IMR-90 (cell line): ENCODE data around the gene CLNS1A. TPM values are rescaled to one million over a fixed set of nuclear protein-coding genes. Genes with fewer than 3 reads are reported as not detected.
A peak's percentile ranks its signal among the peaks of the same experiment; 100 is the strongest.

Experiments
- ATAC-seq: fragments of 200-7000 bp; cut with Tn5 transposase; 2 replicates; pipeline ENCODE4 v1.9.1; 2020; ENCODE audit warnings: low read depth, mild to moderate bottlenecking, moderate library complexity
- BruUV-seq: library from RNA; stranded (reverse); fragments of 400-500 nt; replicated peaks from 2 replicates; lab custom pipeline; 2021; lab: Mats Ljungman, UMichigan
- CTCF ChIA-PET: fragments of 300-600 bp; formaldehyde crosslinking; extraction: SDS; loops from one replicate; lab custom pipeline; 2021; ENCODE audit warnings: antibody characterized with exemption; lab: Yijun Ruan, JAX
- POLR2A ChIA-PET: fragments of 300-600 bp; sonication (Branson Sonifier 250); formaldehyde crosslinking; loops from one replicate; lab custom pipeline; 2022; ENCODE audit warnings: antibody characterized with exemption; ENCODE audit not compliant: unreplicated experiment; lab: Charles Lee
- DNase-seq: peaks from one replicate; pipeline ENCODE4 v3.0.0; 2013
- H2AFZ ChIP-seq: replicated peaks from 2 replicates; pipeline ENCODE3; 2013; ENCODE audit warnings: low read length, mild to moderate bottlenecking; ENCODE audit not compliant: poor library complexity
- H2AK5ac ChIP-seq: 2 replicates; pipeline ENCODE4 v1.6.1; 2013; ENCODE audit warnings: low read depth, low read length, inconsistent platforms
- H2AK9ac ChIP-seq: replicated peaks from 2 replicates; pipeline ENCODE3; 2013; ENCODE audit warnings: mild to moderate bottlenecking, low read depth, low read length, moderate library complexity; ENCODE audit not compliant: poor library complexity
- H2BK120ac ChIP-seq: 2 replicates; pipeline ENCODE4 v1.6.1; 2013; ENCODE audit warnings: low read depth, low read length, inconsistent platforms
- H2BK15ac ChIP-seq: 3 replicates; pipeline ENCODE4 v1.6.1; 2013; ENCODE audit warnings: low read depth, low read length, inconsistent platforms
- H2BK20ac ChIP-seq: 2 replicates; pipeline ENCODE4 v1.6.1; 2013; ENCODE audit warnings: low read depth, mild to moderate bottlenecking, inconsistent platforms, low read length, moderate library complexity
- H2BK5ac ChIP-seq: 2 replicates; pipeline ENCODE4 v1.6.1; 2013; ENCODE audit warnings: mild to moderate bottlenecking, low read depth, low read length, inconsistent platforms; ENCODE audit not compliant: poor library complexity, severe bottlenecking
- H3K14ac ChIP-seq: replicated peaks from 2 replicates; pipeline ENCODE4 v1.6.1; 2013; ENCODE audit warnings: low read depth, low read length, inconsistent platforms
- H3K18ac ChIP-seq: 2 replicates; pipeline ENCODE4 v1.6.1; 2013; ENCODE audit warnings: low read depth, low read length, control low read depth
- H3K23ac ChIP-seq: 2 replicates; pipeline ENCODE4 v1.6.1; 2013; ENCODE audit warnings: low read depth, low read length, inconsistent platforms
- H3K27ac ChIP-seq: 2 replicates; pipeline ENCODE4 v1.5.1; 2013; ENCODE audit warnings: mild to moderate bottlenecking, control low read depth, low read length; ENCODE audit not compliant: insufficient read depth
- H3K27me3 ChIP-seq: 2 replicates; pipeline ENCODE4 v1.6.1; 2013; ENCODE audit warnings: low read length; ENCODE audit not compliant: control insufficient read depth, insufficient read depth
- H3K36me3 ChIP-seq: 2 replicates; pipeline ENCODE4 v1.6.1; 2013; ENCODE audit warnings: low read length, mixed read lengths; ENCODE audit not compliant: control insufficient read depth, insufficient read depth
- H3K4ac ChIP-seq: 2 replicates; pipeline ENCODE4 v1.6.1; 2013; ENCODE audit warnings: low read depth, low read length, inconsistent platforms
- H3K4me1 ChIP-seq: 2 replicates; pipeline ENCODE4 v1.6.1; 2013; ENCODE audit warnings: low read length, mixed read lengths; ENCODE audit not compliant: control insufficient read depth, insufficient read depth
- H3K4me2 ChIP-seq: 2 replicates; pipeline ENCODE4 v1.6.1; 2013; ENCODE audit warnings: low read depth, mild to moderate bottlenecking, control low read depth, low read length, moderate library complexity
- H3K4me3 ChIP-seq: 2 replicates; pipeline ENCODE4 v1.5.1; 2013; ENCODE audit warnings: low read depth, mild to moderate bottlenecking, control low read depth, low read length, moderate library complexity; ENCODE audit not compliant: insufficient read depth
- H3K56ac ChIP-seq: 2 replicates; pipeline ENCODE4 v1.6.1; 2013; ENCODE audit warnings: low read length, inconsistent platforms; ENCODE audit not compliant: insufficient read depth; ENCODE audit errors: extremely low read depth
- H3K79me1 ChIP-seq, 2 experiments: 2 replicates each; pipeline ENCODE4 v1.6.1; 2013; ENCODE audit warnings: low read length in 2 of 2, inconsistent platforms in 1 of 2, low read depth in 1 of 2
- H3K9ac ChIP-seq: 2 replicates; pipeline ENCODE4 v1.6.1; 2013; ENCODE audit warnings: low read depth, low read length, control low read depth
- H3K9me1 ChIP-seq: 2 replicates; pipeline ENCODE4 v1.6.1; 2013; ENCODE audit warnings: low read length, inconsistent platforms; ENCODE audit not compliant: insufficient read depth
- H3K9me3 ChIP-seq: 2 replicates; pipeline ENCODE4 v1.6.1; 2013; ENCODE audit warnings: low read length; ENCODE audit not compliant: control insufficient read depth, insufficient read depth
- H4K20me1 ChIP-seq: 2 replicates; pipeline ENCODE4 v1.6.1; 2013; ENCODE audit warnings: low read length, inconsistent platforms; ENCODE audit not compliant: insufficient read depth
- H4K5ac ChIP-seq: 2 replicates; pipeline ENCODE4 v1.6.1; 2013; ENCODE audit warnings: mild to moderate bottlenecking, low read depth, low read length, control low read depth
- H4K8ac ChIP-seq, 2 experiments: 2 replicates each; pipeline ENCODE4 v1.6.1; 2013; ENCODE audit warnings: low read depth in 2 of 2, low read length in 2 of 2, control low read depth in 1 of 2, inconsistent platforms in 1 of 2
- H4K91ac ChIP-seq: 2 replicates; pipeline ENCODE4 v1.6.1; 2013; ENCODE audit warnings: low read depth, low read length, inconsistent platforms; ENCODE audit not compliant: insufficient read depth
- BHLHE40 ChIP-seq: fragments of 150-350 bp; IDR thresholded peaks from 2 replicates; pipeline ENCODE4 v1.6.1; 2016; ENCODE audit warnings: mild to moderate bottlenecking, low read depth, low read length
- CEBPB ChIP-seq: IDR thresholded peaks from 2 replicates; pipeline ENCODE4 v1.6.1; 2012; ENCODE audit warnings: low read depth, low read length, improper control_type of control experiment
- FOS ChIP-seq: fragments of 150-350 bp; IDR thresholded peaks from 2 replicates; pipeline ENCODE4 v1.6.1; 2016; ENCODE audit warnings: low read depth, low read length
- MAZ ChIP-seq: IDR thresholded peaks from 2 replicates; pipeline ENCODE4 v1.6.1; 2012; ENCODE audit warnings: low read depth, mild to moderate bottlenecking, low read length, improper control_type of control experiment, moderate library complexity, borderline replicate concordance
- POLR2A ChIP-seq: IDR thresholded peaks from 2 replicates; pipeline ENCODE4 v1.6.1; 2012; ENCODE audit warnings: mild to moderate bottlenecking, low read depth, low read length
- RAD21 ChIP-seq: IDR thresholded peaks from 2 replicates; pipeline ENCODE4 v1.6.1; 2012; ENCODE audit warnings: low read length, improper control_type of control experiment
- WGBS, 2 experiments: methylation state at CpG; one replicate each; pipeline versions ENCODE4 v1.1.5 to v1.1.7; 2013; ENCODE audit warnings: missing lambda C conversion rate in 2 of 2; ENCODE audit not compliant: insufficient read length in 1 of 2; ENCODE audit errors: extremely low coverage in 2 of 2; 5-methylcytosine and 5-hydroxymethylcytosine counted together
- dilution Hi-C: fragments of 300-500 bp; cut with HindIII; formaldehyde crosslinking; loops from one replicate; pipeline ENCODE4 v1.14.3; 2018; ENCODE audit warnings: low sequenced_read_pairs; ENCODE audit not compliant: unreplicated experiment
- in situ Hi-C: fragments of 300-500 bp; cut with MboI; formaldehyde crosslinking; loops from 3 replicates; pipeline ENCODE4 v1.14.3; 2019; ENCODE audit warnings: low sequenced_read_pairs, inconsistent platforms, mixed read lengths
- intact Hi-C: fragments of 100-400 bp; cut with micrococcal nuclease; formaldehyde crosslinking; loops from 2 replicates; pipeline ENCODE4 v1.10.0; 2022
- polyA plus RNA-seq, 3 experiments: library from polyadenylated mRNA; depleted of rRNA; stranded (reverse); fragments of >200 nt; gene quantifications; 2 replicates each; pipeline ENCODE4 v1.2.3, GENCODE V29; 2012; ENCODE audit warnings: low replicate concordance in 1 of 3
- total RNA-seq: library from RNA; depleted of rRNA; stranded (reverse); fragments of >200 nt; gene quantifications from 2 replicates; pipeline ENCODE4 v1.2.3, GENCODE V29; 2012

The CLNS1A gene
- total and polyA plus RNA-seq, 2 of the 4 experiments (the other 2 are of a cell fraction) = 66.7 to 97.0 TPM

DNA sequence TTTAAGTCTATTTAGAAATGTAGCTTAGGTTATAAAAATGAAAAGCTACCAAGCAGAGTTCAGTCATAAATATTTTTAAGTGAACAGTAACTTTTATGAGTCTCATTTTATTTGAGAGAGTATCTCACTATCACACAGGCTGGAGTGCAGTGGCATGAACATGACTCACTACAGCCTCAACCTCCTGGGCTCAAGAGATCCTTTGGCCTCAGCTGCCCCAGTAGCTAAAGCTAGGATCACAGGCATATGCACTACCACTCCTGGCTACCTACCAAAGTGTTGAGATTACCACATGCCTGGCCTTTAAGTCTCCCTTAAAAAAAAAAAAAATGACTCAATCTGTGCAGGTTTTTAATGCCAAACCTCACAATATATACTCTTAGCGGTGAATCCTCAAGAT, 34.7 kb upstream of the CLNS1A start:
- no peak overlapping the region for H3K4me2 ChIP-seq
- CTCF ChIA-PET = no interaction called here

More for the DNA sequence above, 34.7 kb upstream of the CLNS1A start:
- peaks cover 5% of the 10 kb centered on the region for H3K9me1 ChIP-seq
- H3K14ac ChIP-seq = no peak overlapping the region
- intact Hi-C loops (no loop called here), dilution Hi-C loops (no loop called here), in situ Hi-C loops (no loop called here)
- H3K27ac ChIP-seq = no peak overlapping the region
- H4K5ac ChIP-seq = no peak overlapping the region
- H4K91ac ChIP-seq = no peak overlapping the region
- peaks cover 7% of the 10 kb centered on the region for H3K4me1 ChIP-seq
- no CpG with 5 or more reads among the region's 1 CpG for WGBS, 2 experiments
- BruUV-seq = no TSS peak
- POLR2A ChIA-PET = no interaction called here
- peaks cover 23% of the 10 kb centered on the region for H3K36me3 ChIP-seq
- H3K18ac ChIP-seq = no peak overlapping the region
- DNase-seq (peak; percentile 99), ATAC-seq (peak; percentile 94)
- peaks cover 1 to 18% of the 10 kb centered on the region in 2 experiments; a peak in 3 of 4 replicates for H3K79me1 ChIP-seq
- H2BK120ac ChIP-seq = no peak overlapping the region
- no peak overlapping the region for H3K23ac ChIP-seq
- H3K9ac ChIP-seq = no peak overlapping the region
- H4K20me1 ChIP-seq = peaks cover 6% of the 10 kb centered on the region; the same call in 1 of the 2 replicates
- no peak overlapping the region for H2BK20ac ChIP-seq
- H2AFZ ChIP-seq = no peak overlapping the region
- no peak overlapping the region for H2BK15ac ChIP-seq
- H2AK5ac ChIP-seq = no peak overlapping the region
- H3K56ac ChIP-seq = no peak overlapping the region
- no peak overlapping the region for H2AK9ac ChIP-seq
- no peak overlapping the region for H4K8ac ChIP-seq
- H3K27me3 ChIP-seq = no peaks in the 10 kb centered on the region
- H3K9me3 ChIP-seq = no peaks in the 10 kb centered on the region
- H2BK5ac ChIP-seq = peak overlapping the region; percentile 69
- peak; percentile 29; the same call in 1 of the 2 replicates for TF ChIP-seq BHLHE40
- no peak for TF ChIP-seq RAD21
- peak; percentile 48; the same call in 1 of the 2 replicates for TF ChIP-seq FOS
- TF ChIP-seq CEBPB = peak; percentile 73
- TF ChIP-seq MAZ = 0 out of 2 replicates have a peak, but pooled peaks have one; percentile 17
- TF ChIP-seq POLR2A = no peak
- no peak overlapping the region for H3K4me3 ChIP-seq
- no peak overlapping the region for H3K4ac ChIP-seq
